ENCODE measurements around the gene HSPB8.

The HSPB8 gene

DNA sequence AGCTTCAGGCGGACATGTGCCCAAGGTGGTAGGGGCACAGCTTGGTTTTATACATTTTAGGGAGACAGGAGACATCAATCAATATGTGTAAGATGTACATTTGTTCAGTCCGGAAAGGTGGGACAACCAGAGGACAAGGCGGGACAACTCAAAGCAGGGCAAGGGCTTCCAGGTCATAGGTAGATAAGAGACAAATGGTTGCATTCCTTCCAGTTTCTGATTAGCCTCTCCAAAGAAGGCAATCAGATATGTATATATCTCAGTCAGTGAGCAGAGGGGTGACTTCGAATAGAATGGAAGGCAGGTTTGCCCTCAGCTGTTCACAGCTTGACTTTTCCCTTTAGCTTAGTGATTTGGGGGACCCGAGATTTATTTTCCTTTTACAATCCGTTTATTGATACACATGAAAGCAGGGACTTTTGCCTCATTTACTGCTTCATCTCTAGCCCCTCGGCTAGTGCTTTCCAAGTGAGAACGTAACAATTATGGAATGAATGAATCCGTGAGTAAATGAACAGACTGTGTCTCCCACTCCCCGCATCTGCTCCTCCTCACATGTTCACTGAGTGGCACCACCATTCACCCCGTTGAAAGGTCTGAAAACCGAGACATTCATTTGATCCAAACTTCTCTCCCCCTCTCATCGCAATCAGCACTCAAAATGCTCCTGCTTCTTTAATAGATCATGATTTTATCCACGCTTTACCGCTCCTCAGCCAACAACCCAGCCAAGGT, 6.9 kb upstream of the HSPB8 start:
- no peak for DNase-seq

DNA sequence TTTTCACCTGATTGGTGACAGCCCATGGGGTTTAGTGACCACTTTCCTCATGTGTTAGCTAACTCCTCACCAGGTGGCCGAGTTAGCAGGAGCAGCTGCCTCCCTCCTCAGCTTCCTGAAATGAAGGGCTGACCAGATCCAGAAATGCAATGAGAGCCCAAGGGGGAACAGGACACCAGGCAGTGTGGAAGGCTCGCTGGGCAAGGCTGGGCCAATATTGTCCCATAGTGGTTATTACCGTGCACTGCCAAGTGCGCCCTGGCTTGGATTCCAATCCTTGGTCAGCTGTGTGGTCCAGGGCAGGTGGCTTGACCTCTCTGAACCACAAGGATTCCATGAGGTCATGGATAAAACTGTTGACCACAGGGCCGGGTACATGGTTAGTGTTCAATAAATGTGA, 3.6 kb upstream of the HSPB8 start:
- no peak for DNase-seq

DNA sequence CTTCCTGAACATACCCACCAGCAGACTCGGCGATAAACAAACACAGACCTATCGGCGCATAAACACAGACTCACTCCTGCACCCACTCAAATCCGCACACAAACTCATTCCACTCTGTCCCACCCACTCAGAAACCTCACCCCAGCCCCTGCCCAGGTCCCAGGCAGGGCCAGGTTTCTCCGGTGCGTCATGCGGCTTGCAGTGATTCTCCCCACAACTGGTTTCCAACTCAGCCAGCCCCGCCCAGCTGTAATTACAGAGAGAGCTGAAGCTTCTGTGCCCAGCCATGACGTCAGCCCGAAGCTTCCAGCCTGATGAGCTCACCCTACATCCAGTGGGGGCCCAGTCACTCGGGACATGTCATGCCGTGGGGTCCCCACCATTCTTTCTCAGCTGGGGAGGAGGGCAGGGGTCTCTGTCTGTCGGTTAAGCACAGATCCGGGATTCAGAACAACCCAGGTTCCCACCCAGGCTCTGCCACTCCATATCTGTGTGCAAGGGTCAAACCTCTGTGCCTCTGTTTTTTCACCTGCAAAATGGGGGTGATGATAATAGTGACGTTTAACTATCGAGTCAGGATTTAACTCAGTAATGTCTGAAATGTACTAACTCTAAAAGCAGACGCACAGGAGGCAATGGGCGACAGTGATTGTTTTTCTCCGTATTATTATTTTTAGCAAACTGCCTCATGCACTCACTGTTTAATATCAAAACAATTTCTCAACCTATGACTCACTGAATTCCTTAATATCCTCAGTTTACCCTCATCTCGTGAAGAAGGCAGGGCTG, 2.3 kb upstream of the HSPB8 start:
- peak; percentile 17 for DNase-seq

DNA sequence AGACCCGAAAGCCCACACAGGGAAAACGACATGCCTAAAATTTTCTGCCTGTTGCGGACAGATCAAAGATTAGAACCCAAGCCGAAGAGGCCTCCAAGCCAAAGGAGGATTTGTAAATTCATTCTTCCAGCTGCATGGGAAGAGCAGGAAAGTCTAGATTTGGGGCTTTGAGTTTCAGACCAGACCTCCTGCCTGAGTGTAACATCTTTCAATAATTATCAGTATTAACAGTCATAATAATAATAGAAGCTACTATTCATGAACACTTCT, 1.7 kb upstream of the HSPB8 start:
- DNase-seq, result no peak

DNA sequence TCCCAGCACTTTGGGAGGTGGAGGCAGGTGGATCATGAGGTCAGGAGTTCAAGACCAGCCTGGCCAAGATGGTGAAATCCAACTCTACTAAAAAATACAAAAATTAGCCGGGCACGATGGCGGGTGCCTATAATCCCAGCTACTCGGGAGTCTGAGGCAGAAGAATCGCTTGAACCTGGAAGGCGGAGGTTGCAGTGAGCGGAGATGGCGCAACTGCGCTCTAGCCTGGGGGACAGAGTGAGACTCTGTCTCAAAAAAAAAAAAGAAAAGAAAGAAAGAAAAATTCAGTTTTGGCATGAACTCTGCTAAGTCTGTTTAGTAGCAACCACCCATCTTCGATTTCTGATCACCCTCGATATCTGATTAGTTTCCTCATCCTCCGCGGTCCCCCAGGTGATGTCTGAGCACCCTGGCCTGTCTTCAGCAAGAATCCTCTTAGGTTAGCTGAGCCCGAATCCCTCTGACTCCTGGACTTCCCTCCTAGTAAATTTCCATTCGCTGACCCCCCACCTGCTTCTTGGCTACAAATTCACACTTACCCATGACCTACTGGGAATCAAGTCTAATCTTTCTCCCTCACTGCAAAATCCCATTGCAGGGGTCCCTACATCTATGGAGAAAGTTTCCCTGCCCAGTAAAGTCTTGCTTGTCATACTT, 879 bp upstream of the HSPB8 start:
- DNase-seq, result no peak

DNA sequence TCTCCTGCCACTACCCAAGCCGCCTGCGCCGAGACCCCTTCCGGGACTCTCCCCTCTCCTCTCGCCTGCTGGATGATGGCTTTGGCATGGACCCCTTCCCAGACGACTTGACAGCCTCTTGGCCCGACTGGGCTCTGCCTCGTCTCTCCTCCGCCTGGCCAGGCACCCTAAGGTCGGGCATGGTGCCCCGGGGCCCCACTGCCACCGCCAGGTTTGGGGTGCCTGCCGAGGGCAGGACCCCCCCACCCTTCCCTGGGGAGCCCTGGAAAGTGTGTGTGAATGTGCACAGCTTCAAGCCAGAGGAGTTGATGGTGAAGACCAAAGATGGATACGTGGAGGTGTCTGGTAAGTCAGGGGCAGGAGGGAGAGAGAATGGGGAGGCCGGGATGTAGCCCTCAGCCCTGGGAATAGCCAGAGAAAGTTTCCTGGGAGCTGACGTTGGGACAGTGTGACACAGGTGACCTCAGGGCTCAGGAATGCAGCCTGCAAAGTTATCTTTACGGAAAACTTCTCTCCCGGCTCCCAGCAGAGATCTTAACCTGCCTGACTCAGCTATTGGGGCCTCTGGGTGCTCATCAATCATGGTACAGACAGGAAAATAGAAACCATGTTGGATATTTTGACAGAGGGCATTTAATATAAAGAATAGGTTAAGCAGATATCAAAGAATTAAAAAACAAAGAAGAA, 747 bp downstream of the HSPB8 start:
- DNase-seq, result no peak

DNA sequence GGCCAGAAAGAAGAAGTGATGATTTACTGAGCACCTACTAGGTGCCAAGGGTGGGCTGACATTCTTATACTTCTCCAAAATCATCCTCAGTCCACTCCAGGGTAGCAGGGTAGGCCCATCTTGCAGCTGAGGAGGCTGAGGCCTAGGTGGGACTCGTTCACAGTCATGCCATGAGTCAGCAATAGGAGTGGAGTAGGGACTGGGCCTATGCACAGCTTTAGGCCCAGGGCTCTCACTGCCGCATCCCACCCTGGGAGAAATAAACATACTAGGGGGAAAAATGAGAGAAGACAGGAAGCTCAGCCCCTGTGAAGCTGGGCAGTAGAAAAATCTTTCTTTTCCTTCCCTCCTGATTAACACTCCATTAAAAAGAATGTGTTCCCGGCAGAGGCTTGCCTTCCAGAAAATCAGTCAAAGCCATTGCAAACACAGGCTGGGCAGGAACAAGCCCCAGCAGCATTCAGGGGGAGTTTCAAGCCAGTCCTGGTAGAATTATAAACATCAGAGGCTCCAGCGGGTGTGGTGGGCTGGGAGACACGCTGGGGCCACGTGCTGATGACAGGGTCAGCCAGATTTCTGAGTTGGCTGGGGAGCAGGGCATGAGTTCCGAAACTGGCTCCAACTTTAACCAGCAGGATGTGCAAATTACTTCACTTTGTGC, 1.8 kb downstream of the HSPB8 start:
- no peak for DNase-seq

DNA sequence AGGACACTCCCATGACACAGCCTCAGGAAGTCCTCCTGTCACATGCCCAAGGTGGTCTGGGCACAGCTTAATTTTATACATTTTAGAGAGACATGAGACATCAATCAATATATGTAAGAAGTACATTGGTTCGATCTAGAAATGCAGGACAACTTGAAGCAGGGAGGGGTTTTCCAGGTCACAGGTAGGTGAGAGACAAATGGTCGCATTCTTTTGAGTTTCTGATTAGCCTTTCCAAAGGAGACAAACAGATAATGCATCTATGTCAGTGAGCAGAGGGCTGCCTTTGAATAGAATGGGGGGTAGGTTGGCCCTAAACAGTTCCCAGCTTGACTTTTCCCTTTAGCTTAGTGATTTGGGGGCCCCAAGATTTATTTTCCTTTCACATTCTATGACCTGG, 2.5 kb downstream of the HSPB8 start:
- no peak for DNase-seq

DNA sequence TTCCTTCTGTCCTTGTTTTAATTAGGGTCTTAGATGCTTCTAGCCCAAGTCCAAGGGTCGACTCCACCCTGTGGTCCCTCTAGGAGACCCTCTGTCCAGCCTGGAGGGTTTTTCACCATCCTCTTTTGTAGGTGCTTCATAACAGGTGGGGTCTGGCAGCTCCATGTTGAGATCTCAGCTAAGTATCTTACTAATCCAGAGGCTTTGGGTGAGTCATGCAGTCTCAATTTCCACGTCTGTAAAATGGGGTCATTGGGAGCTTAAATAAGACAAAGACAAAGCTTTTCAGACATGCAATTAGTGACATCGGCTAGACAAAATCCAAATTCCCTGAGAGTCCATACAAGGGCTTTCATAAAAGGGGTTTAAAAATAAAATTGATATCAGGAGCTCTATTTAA, 3.2 kb downstream of the HSPB8 start:
- DNase-seq, result no peak

DNA sequence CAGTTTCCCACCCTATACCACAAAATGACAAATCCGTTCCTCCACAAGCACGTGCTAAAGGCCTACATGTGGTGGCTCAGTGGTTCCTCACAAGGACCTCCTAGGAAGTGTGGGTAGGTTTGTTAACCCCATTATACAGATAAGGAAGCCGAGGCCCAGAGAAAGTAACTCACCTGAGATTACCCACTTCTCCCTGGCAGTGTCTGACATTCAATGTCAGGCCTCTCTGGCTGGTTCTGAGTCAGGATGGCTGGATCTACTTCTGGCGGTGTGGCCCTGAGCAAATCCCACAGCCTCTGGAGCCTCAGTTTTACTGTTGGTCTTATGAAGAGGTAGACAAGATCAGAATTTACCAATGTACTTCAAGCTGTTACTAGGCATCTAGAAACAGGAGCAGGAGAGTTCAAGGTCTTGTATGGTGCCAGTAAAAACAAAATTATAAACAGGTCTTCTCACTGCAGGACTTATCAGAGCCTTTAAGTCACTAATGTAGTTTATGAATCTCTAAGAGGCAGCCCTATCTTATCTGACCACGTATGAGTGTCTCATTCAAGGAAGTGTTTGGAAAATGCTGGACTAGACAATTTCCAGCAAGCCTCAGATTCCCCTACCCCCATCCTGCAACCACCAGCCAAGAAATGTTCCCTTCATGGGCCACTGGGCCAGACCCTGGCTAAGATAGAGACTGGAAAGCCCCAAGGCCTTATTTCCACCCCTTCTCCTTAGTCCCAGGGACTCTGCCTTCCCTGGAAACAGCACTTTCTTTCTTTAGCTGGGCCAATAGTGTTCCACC, 4.2 kb downstream of the HSPB8 start:
- no peak for DNase-seq

DNA sequence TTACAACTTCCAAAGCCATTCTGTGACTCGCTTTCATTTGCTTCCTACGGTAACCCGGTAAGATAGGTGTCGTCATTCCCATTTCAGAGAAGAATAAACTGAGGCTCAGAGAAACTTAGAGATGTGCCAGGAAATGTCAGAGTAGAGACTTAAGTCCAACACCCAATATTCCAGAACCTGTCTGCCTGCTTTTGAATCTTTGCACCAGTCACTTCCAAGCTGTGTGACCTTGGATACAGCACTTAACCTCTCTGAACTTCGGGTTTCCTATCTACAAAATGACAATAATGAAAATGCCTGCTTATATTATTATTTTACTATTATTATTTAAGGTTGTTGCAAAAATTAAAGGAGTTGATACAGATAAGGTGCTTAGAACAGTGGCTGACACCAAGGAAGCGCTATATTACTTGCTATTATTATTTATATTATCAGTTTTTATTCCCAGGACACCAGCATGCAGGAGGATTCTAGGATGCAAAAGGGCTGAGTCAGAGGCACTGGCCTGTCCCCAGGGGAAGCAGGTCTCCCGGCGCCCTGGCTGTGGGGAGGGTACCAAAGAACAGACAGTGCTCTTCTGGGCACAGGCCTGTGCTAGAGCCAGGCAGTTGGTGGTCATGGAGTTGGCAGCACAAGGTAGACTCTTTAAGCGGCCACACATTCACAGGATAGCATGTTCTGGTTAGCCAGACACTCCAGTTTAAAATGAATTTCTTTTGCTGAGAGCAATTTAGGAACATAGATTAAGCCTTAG, 5.4 kb downstream of the HSPB8 start:
- no peak for DNase-seq

DNA sequence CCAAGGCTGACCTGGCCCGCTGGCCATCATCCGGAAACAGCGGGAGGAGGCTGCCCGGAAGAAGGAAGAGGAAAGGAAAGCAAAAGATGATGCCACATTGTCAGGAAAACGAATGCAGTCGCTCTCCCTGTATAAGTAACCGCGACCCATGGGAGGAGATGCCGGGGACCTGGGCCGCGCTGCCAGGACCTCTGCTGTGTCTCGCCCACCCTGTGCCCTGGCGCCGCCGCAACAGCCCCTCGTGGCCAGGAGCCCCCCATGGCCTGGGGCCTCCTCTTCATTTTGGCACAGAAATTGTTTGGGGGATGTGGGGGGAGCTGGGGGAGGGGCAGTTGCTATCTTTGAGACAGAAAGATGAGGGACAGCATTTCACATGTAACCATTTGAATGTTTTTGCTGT, 16.5 kb downstream of the HSPB8 start:
- no peak for DNase-seq

DNA sequence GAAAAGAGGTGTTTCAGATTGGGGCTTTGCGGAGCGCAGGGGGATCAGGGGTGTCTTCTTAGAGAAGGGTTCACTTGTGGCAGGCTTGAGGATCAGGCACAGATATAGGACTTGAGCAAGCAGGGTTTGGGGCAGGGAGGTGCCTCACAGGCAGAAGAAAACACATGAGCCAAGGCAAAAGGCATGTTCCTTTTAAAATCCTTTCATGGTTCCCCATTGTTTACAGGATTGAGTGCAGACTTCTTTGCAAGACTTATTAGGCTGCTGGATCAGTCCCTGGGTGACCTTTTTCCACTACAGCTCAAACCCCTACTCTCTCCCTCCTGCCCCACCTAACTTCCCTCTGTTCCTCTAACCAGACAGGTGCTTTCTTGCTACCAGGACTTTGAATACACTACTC, 19.7 kb downstream of the HSPB8 start:
- DNase-seq, result no peak

DNA sequence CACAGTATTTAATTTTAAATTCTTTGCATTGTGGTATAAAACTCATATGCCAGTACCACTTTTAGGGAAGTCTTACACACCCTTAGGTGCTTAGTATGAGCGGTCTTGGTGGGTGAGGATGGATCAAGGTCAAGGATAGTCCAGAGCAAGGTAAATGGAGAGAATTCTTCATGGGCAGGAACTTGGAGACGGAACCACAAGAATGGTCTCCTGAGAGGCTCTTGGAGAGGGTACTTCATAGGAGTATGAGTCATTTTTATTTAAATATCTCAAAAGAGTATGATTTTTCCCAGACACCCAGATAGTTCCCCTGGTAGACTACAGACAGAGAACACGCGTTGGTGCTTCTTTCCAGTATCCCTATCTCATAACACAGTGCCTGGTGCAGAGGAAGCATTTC, 21.9 kb downstream of the HSPB8 start:
- DNase-seq, result no peak

DNA sequence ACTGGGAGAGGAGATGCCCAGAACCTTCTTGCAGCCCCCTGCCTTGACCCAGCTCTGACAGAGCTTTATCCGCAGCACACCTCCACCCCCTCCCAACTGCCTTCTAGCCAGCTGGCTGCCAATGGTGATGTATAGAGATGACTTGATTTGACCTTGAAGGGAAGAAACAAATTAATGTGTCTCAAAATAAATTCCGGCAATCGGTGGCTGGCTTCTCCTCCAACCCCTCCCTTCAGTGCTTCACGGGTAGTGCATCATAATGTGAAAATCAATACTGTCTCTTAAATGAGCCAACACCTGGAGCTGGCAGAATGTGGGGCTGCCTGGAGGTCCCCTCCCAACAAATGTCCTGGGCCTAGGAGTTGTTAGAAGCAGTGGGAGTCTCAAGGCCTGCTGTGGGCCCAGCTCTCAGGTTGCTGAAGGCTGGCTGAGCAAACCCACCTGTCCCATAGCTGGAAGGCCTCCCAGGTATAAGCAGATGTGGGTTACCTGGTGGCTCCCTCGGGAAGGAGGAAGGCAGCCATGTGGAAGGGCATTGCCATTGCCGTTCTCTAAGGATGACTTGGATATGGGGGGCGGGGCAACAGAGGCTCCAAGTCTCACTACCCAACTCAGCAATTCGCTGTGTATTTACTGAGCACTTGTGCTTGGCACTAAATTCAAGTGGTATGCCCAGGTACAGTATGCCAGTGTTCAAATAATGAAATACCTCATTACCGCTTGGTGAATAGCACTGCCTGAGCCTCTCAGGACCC, 23.2 kb downstream of the HSPB8 start:
- peak; percentile 96 for DNase-seq

DNA sequence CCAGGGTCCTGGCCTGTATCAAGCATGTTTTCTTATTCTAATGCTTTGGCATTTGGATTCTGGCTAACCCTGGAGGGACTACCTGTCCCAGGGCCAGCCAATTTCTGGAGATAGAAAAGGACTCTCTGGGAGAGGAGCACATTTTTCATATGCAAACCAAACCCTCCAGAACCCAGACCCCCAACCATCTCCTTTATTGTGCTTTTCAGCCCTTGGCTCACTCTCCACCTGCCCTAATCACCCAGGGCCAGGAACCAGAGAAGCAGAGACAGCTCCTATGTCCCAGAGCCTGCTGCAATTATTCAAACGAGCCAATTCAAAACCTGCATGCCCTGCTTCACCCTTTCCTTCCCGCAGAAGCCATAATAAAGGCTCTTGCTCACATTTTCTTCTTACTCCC, 23.8 kb downstream of the HSPB8 start:
- DNase-seq, result no peak

DNA sequence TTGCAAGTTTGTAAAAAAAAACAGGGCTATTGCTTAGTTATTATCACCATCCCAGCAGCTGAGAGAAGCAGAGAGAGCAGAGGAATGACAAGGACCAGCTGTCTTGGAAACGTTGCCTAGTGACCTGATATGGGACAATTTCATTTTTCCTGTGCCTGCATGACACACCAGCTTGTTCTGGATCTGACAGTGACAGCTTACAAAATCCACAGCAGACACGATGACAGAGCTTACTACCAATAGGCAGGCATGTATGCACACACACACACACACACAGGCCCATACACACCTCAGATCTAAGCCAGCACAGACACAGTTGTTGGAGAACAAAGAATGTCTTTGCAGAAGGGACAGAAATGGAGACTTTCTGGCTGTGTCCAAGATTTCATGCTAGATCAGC, 25.4 kb downstream of the HSPB8 start:
- DNase-seq, result peak; percentile 15

DNA sequence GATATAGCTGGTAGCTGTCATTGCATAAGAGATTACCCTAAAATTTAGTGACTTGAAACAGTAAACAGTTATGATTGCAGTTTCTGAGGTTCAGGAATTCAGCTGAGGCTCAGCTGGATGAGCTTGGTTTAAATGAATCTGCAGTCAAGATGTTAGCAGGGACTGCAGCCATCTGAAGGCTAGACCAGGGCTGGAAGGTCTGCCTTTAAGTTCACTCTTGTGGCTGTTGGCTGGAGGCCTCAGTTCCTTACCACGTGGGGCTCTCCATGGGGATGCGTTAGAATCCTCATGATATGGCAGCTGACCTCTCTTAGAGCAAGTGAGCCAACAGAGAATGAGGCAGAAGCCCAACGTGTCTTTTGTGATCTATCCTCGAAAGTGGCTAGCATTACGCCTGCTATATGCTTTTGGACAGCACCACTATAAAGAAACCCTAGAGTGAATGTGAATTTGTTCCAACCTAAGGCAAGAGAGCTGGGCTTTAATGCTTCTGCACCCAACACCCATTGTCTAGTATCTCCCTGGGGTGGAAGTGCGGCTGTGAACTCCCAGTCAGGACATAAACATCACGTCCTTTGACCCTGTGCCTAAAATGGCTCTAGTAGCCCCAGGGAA, 26.0 kb downstream of the HSPB8 start:
- no peak for DNase-seq

DNA sequence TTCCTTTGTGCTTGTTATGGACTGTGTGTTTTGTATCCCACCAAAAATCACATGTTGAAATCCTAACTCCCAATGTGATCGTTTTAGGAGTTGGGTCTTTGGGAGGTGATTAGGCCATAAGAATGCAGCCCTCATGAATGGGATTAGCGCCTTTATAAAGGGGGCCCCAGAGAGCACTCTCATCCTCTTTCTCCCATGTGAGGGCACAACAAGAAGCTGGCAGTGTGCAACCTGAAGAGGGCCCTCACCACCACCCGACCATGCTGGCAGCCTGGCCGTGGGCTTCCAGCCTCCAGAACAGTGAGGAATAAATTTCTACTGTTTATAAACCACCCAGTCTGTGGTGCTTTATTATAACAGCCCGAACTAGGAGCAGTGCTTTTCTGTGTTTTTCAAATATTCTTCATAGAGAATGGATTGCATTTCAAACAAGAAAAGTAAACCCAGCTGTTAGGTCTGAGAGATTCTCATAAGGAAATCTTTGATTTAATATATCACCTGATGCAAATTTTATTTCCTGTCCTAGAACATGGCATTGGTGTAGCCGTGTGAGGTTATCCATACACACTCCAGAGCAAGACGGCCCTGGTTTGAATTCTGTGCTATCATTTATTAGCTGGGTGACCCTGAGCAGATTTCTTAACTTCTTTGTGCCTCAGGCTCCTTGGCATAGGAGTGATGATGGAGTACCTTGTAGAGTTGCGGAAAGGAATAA, 27.8 kb downstream of the HSPB8 start:
- DNase-seq, result peak; percentile 47

Measured in NCI-H2029 treated with DMSO at 0.1 percent for 48 hours (cell line).